ENCODE data around the gene MSH3. TPM values are rescaled to one million over a fixed set of nuclear protein-coding genes. Genes with fewer than 3 reads are reported as not detected.
"Not testable (repeated sequence)": the region's sequence is repeated elsewhere in the genome, so short reads cannot be mapped to it uniquely, and the experiment has no call there.

Gene MSH3
- total RNA-seq, 1 donor from 2014 or later = 10.0 TPM

DNA sequence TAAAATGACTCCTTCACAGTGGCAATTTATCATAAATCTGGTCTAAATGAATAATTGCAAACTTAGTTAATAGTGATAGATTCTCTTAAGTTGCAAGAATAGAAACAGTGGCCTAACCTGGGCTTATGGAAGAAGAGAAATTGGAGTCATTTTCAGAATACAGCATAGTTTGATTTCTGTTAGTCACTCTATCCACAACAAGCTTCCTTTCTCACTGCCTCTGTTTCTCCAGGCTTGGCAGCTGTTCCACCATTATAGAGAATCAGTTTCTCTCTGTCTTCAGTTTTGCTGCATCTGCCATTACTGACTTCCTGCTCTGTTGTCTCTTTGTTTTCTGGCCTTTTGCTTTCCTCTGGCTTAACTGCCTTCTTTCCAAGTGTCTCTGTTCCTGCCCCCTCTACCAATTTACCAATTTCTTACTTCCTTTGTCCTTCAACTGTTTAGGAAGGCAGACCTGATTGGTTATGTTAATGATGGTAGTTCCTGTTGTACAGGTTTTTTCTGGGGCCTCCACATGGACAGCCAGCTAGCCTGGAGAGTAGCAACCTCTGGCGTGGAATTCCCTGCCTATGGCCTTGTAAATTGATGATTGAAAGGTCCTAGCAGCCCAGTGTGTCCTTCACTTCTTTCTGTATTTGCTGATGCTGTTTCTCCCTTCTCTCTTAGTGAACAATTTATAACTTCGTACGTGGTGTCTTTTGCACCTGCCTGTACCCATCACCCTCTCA lies 229.8 kb downstream of the MSH3 start:
- no peak for DNase-seq (ENCODE audit: extremely low read depth, low read depth, low spot score)

- no peak for DNase-seq (ENCODE audit: extremely low read depth, low read depth, low spot score)
Measured at GRCh38 chr5:80884929-80885328, 230.5 kb downstream of the MSH3 start.

- no peak for DNase-seq (ENCODE audit: extremely low read depth, low read depth, low spot score)
Measured at GRCh38 chr5:80885396-80886000, 231.0 kb downstream of the MSH3 start.

- no peak for DNase-seq (ENCODE audit: extremely low read depth, low read depth, low spot score)
Measured at GRCh38 chr5:80894083-80894482, 239.6 kb downstream of the MSH3 start.

- no peak for DNase-seq (ENCODE audit: extremely low read depth, low read depth, low spot score)
Measured at GRCh38 chr5:80895523-80895922, 241.1 kb downstream of the MSH3 start.

GRCh38 chr5:80902624-80903023 lies 248.2 kb downstream of the MSH3 start:
- DNase-seq (ENCODE audit: extremely low read depth, low read depth, low spot score) = not testable (repeated sequence)

GRCh38 chr5:80904533-80905187 lies 250.2 kb downstream of the MSH3 start:
- no peak for DNase-seq (ENCODE audit: extremely low read depth, low read depth, low spot score)

DNA sequence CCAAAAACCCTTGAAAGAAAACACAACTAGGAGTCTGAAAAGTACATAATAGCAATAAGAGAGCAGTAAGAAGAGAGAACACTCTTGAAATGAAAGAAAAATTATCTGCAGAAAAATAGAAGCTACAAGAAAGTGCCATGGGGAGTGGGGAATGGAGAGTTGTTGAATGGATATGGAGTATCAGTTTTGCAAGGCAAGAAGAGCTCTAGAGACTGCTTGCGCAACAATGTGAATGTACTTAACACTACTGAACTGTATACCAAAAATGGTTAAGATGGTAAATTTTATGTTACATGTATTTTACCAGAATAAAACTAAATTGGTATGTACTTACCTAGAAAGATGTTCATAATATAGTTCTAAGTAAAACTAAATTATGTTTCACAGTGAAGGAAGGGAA lies 251.0 kb downstream of the MSH3 start:
- no peak for DNase-seq (ENCODE audit: extremely low read depth, low read depth, low spot score)

- DNase-seq (ENCODE audit: extremely low read depth, low read depth, low spot score) = no peak
Measured at GRCh38 chr5:80912479-80912878, 258.0 kb downstream of the MSH3 start.

DNA sequence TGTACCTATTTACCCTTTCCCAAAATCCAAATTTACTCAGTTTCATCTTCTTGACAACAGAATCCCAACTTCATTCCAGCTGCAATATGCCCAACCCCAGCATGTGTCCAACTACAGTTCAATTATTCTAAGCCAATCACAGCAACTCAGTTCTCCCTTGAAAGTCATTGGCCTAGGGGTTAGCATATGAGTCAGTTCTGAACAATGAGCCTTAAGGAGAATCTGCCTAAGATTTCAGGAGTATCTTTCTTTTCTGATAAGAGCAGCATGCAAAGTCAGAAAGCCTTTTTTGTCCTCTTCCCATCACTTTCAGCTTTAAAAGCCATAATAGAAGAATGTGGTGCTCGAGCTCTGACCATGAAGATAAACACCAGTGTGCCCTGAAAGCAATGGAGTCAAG lies 261.3 kb downstream of the MSH3 start:
- DNase-seq (ENCODE audit: extremely low read depth, low read depth, low spot score) = no peak

GRCh38 chr5:80916676-80917075 lies 262.2 kb downstream of the MSH3 start:
- no peak for DNase-seq (ENCODE audit: extremely low read depth, low read depth, low spot score)

DNA sequence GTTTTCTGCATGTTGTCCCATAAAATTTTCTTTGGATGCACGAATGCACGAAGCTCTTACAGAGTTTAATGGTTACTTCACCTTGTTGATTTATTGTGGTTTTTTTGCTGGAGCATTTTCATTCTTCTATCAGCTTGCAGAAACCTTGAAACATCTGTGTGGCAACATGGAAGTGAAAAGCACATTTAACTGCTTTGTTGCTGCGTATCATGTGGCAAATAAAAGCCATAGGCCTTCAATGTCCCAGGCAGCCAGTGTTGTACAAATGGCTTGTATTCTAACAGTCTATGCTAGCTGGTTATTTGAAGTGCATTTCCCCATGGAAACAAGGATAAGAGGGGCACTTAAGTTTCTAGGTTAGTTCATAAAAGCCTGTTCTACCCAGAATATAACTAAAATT lies 263.2 kb downstream of the MSH3 start:
- no peak for DNase-seq (ENCODE audit: extremely low read depth, low read depth, low spot score)

DNA sequence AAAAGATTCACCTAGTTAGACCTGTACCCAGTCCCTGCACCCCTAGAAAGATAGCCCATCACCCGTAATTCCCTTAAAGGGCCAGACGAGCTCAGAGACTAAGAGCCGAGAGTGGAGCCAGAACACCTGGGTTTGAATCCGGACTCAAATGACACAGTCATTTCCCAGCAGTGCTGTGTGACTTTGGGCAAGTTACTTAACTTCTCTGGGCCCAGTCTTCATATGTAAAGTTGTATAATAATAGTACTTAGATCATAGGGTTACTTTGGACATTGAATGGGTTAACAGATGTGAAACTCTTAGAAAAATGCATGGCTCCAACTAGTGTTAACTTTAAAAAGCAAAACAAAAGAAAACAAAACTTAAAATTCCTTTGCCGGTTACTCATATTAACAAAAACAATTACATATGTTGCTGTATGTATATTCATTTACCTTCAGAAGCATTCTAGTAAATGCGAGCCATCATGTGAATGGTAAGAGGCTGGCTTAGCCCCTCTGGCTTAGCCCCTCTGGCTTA lies 265.3 kb downstream of the MSH3 start:
- no peak for DNase-seq (ENCODE audit: extremely low read depth, low read depth, low spot score)

DNA sequence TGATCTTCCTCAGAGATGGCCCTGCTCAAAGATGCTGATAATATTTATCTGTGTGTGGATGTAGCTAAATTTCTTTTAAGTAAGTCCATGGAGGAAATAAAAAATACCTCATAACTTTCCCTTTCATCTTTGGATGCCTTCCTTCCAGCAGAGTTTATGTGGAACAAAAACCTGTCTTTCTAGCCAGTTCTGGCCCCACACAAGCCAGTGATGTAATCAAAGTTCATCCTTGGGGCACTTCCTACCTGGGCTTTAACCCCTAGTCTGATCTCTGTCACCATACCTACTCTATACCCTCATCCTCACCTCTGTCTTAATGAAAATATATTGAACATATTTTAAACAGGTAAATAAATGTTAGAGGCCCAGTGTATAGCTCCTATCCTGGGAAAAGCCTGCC lies 265.9 kb downstream of the MSH3 start:
- DNase-seq (ENCODE audit: extremely low read depth, low read depth, low spot score) = no peak

- no peak for DNase-seq (ENCODE audit: extremely low read depth, low read depth, low spot score)
Measured at GRCh38 chr5:80921026-80921425, 266.6 kb downstream of the MSH3 start.

DNA sequence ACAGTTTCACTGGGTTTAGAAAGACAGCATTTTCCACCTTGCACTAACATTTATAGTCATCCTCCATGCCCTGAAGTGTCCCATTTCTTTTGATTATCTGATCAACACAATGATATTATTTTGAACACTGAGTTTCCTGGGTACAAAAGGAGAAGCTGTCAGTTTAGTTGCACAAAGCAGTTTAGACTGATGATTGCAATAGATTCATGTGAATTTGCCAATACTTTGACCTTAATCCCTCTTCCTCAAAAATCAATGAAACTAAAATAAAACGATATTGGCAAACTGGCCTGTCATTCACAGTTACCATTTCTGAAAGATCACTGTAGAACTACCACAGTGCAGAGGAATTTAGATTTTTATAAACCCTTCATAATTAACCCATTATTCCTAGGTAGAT lies 271.5 kb downstream of the MSH3 start:
- no peak for DNase-seq (ENCODE audit: extremely low read depth, low read depth, low spot score)

Other genes with a start within 250 kb of the MSH3 start
- 18.0 and 24.4 TPM in 2 replicates for gene ZFYVE16, start 246.6 kb upstream of the MSH3 start, total RNA-seq
- 1.3 and 3.8 TPM in 2 replicates for gene FAM151B, start 166.6 kb upstream of the MSH3 start, total RNA-seq
- 0.05 and 0.06 TPM in 2 replicates for gene ANKRD34B, start 84.4 kb upstream of the MSH3 start, total RNA-seq
- gene DHFR, start 331 bp downstream of the MSH3 start, total RNA-seq = 6.8 and 18.0 TPM in 2 replicates